ENCODE measurements around the gene METTL8.

Gene METTL8

GRCh38 chr2:171320731-171321130, 113.1 kb downstream of the METTL8 start:
- TF ChIP-seq CTCF (IDR thresholded peaks at IDR 0.05; ENCODE audit: insufficient read depth, low read depth, low read length, missing control alignments), result no peak
- no peak for DNase-seq (ENCODE audit: low read depth)
- no peak overlapping the region for H3K4me3 ChIP-seq (ENCODE audit: low read length)

GRCh38 chr2:171320208-171320621, 113.6 kb downstream of the METTL8 start:
- no peak for DNase-seq (ENCODE audit: low read depth)
- no peak for TF ChIP-seq CTCF (IDR thresholded peaks at IDR 0.05; ENCODE audit: insufficient read depth, low read depth, low read length, missing control alignments)
- H3K4me3 ChIP-seq (ENCODE audit: low read length), result no peak overlapping the region

GRCh38 chr2:171319164-171319810, 114.5 kb downstream of the METTL8 start:
- TF ChIP-seq CTCF (IDR thresholded peaks at IDR 0.05; ENCODE audit: insufficient read depth, low read depth, low read length, missing control alignments), result no peak
- H3K4me3 ChIP-seq (ENCODE audit: low read length), result no peak overlapping the region
- peak; percentile 73 for DNase-seq (ENCODE audit: low read depth)

- no peak for DNase-seq (ENCODE audit: low read depth)
- H3K4me3 ChIP-seq (ENCODE audit: low read length), result no peak overlapping the region
- TF ChIP-seq CTCF (IDR thresholded peaks at IDR 0.05; ENCODE audit: insufficient read depth, low read depth, low read length, missing control alignments), result no peak
These were observed 115.3 kb downstream of the METTL8 start for GRCh38 chr2:171318463-171318934.

GRCh38 chr2:171317492-171318125, 116.2 kb downstream of the METTL8 start:
- TF ChIP-seq CTCF (IDR thresholded peaks at IDR 0.05; ENCODE audit: insufficient read depth, low read depth, low read length, missing control alignments), result no peak
- no peak for DNase-seq (ENCODE audit: low read depth)
- H3K4me3 ChIP-seq (ENCODE audit: low read length), result no peak overlapping the region

GRCh38 chr2:171316755-171317337, 116.9 kb downstream of the METTL8 start:
- no peak for DNase-seq (ENCODE audit: low read depth)
- H3K4me3 ChIP-seq (ENCODE audit: low read length), result no peak overlapping the region
- no peak for TF ChIP-seq CTCF (IDR thresholded peaks at IDR 0.05; ENCODE audit: insufficient read depth, low read depth, low read length, missing control alignments)

All from epithelial cell of esophagus (primary cell).